OCI-LY1 (cell line): ENCODE data around the gene CORO2B.

Experiments
- EZH2 ChIP-seq: fragments of 200-600 bp; sonication (generic), shearing (Covaris generic); IDR thresholded peaks from 2 replicates; pipeline ENCODE4 v1.8.0; 2017; ENCODE audit warnings: borderline replicate concordance, mixed run types, mild to moderate bottlenecking, antibody characterized with exemption, low read length, moderate library complexity, mixed read lengths
- TF ChIP-seq, protein P1 (sequence below): fragments of 200-600 bp; sonication (generic), shearing (Covaris generic); IDR thresholded peaks from 2 replicates; pipeline ENCODE4 v1.5.1; 2017; ENCODE audit warnings: mild to moderate bottlenecking, antibody characterized with exemption, low read length, moderate library complexity, mixed read lengths

DNA sequence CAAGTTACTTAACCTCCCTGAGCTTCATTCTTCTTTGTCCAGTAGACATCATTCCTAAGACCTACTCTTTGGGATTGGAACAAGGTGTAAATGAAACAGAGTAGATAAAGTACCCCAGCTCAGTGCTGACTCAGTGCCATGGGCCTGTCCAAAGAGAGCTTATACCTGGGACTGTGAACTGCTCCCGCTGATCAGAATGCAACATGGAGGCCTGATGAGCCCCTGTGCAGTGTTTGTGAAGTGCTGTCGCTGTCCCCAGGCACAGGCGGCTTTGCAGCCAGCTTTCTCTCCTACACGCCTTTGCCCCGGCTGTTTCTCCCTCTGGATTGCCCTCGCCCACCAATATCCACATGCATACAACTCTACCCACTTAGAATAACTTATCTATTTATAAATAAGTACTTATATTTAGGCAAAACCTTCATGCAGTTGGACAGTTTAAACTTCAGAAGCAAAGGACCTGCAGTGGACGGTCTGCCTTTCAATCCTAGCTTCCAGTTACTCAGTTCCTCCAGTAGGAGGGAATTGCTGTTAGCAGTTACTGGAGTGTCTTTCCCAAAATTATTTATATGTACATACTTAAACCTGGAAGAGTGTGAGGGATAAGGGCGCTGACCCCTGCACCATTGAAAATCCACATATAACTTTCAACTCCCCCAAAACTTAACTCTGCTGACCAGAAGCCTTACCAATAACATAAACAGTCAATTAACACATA, 80.0 kb downstream of the CORO2B start:
- TF ChIP-seq, protein P1, sequence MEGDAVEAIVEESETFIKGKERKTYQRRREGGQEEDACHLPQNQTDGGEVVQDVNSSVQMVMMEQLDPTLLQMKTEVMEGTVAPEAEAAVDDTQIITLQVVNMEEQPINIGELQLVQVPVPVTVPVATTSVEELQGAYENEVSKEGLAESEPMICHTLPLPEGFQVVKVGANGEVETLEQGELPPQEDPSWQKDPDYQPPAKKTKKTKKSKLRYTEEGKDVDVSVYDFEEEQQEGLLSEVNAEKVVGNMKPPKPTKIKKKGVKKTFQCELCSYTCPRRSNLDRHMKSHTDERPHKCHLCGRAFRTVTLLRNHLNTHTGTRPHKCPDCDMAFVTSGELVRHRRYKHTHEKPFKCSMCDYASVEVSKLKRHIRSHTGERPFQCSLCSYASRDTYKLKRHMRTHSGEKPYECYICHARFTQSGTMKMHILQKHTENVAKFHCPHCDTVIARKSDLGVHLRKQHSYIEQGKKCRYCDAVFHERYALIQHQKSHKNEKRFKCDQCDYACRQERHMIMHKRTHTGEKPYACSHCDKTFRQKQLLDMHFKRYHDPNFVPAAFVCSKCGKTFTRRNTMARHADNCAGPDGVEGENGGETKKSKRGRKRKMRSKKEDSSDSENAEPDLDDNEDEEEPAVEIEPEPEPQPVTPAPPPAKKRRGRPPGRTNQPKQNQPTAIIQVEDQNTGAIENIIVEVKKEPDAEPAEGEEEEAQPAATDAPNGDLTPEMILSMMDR: no peak
- TF ChIP-seq EZH2: no peak
